ENCODE measurements around the gene DGLUCY. TPM values are rescaled to one million over a fixed set of nuclear protein-coding genes. Genes with fewer than 3 reads are reported as not detected.
A peak's percentile ranks its signal among the peaks of the same experiment; 100 is the strongest.

Gene DGLUCY
- total and polyA plus RNA-seq, 10 donors = 24.1 to 134 (median 96.7) TPM

DNA sequence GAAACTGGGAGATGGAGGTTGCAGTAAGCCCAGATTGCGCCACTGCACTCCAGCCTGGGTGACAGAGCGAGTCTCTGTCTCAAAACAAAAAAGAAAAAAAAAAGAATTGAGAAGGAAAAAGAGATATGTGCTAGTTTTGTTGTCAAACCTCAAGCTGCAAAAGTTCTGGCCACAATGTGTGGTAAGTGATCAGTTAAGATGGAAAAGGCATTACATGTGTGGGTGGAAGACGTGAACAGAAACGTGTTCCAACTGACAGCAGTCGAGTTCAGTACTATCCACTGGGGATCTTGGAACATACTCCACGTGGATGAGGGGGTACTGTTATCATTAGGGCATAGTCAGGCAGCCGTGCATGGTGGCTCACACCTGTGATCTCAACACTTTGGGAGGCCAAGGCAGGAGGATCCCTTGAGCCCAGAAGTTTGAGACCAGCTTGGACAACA is 113.3 kb downstream of the DGLUCY start:
- no peak for DNase-seq
- Histone ChIP-seq H3K4me3 (no peak overlapping the region), H3K27ac (peak overlapping the region in 7 of 8 donors; percentile 23 to 90 (median 79)), H3K4me1 (peaks cover 34 to 80% (median 68%) of the 10 kb centered on the region in 6 donors), H3K27me3 (replicated peaks in 1 of 7) (no peaks in the 10 kb centered on the region), H3K36me3 (peaks cover 0 to 86% (median 12%) of the 10 kb centered on the region in 6 donors), H3K9me3 (peaks cover 0 to 7% (median 0%) of the 10 kb centered on the region in 8 donors)
- TF ChIP-seq, protein P1, sequence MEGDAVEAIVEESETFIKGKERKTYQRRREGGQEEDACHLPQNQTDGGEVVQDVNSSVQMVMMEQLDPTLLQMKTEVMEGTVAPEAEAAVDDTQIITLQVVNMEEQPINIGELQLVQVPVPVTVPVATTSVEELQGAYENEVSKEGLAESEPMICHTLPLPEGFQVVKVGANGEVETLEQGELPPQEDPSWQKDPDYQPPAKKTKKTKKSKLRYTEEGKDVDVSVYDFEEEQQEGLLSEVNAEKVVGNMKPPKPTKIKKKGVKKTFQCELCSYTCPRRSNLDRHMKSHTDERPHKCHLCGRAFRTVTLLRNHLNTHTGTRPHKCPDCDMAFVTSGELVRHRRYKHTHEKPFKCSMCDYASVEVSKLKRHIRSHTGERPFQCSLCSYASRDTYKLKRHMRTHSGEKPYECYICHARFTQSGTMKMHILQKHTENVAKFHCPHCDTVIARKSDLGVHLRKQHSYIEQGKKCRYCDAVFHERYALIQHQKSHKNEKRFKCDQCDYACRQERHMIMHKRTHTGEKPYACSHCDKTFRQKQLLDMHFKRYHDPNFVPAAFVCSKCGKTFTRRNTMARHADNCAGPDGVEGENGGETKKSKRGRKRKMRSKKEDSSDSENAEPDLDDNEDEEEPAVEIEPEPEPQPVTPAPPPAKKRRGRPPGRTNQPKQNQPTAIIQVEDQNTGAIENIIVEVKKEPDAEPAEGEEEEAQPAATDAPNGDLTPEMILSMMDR (IDR thresholded peaks at IDR 0.05 in 8 of 11, conservative IDR thresholded peaks at IDR 0.05 in 3 of 11) = no peak
- no peak for TF ChIP-seq POLR2AphosphoS5 (IDR thresholded peaks at IDR 0.05)
- no peak for TF ChIP-seq POLR2A (IDR thresholded peaks at IDR 0.05)
- 63 to 78% (median 76%) methylated on average over 7 of the region's 7 CpGs for WGBS, 5 donors
- intact Hi-C loops (cut with DNase I; ENCODE audit: low total_unique reads) = no loop called here

DNA sequence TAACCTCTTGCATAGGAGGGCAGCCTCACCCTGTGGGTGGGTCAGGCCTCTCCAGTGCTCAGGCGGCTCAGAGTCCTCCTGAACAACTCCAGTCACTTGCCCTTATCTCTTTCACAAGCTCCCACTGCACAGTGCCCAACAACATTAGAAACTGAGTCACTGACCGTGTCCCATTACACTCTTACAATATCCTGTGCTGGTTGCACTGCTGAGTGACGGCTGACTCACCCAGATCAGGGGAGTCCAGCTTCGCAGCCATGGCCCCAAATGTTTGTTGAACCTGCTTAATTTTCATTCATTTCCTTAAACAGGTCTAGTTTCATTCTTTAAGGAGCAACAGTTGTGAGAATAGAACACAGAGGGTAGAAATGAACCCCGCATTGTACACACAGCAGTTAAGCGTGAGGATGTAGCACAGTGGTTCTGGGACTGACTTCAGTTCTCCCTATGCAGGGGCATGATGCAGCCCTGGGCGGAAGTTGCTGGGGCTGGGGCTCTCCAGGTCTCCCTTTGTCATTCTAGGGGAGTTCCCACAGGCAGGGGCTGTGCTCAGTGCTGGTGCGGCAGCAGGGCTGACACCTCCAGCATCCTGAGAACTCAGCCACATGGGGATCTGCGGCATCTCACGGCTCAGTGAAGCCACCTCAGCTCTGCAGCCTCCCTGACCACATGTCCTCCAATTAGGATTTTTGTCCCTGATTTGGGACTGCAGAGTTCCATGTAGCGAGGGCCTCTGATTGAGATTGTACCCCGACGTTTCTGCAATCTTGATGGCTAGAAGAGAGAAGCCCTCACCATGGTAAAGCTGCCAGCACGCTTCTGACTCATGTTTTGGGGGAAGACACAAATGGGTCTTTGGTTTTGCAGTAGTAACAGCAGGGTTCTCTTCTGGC is 114.5 kb downstream of the DGLUCY start:
- Histone ChIP-seq H3K27ac (peak overlapping the region in 6 of 8 donors; percentile 62 to 90 (median 82)), H3K9me3 (peaks cover 0 to 7% (median 0%) of the 10 kb centered on the region in 8 donors), H3K27me3 (replicated peaks in 1 of 7) (no peaks in the 10 kb centered on the region), H3K4me3 (no peak overlapping the region), H3K4me1 (peaks cover 35 to 90% (median 77%) of the 10 kb centered on the region in 6 donors), H3K36me3 (peaks cover 0 to 77% (median 12%) of the 10 kb centered on the region in 6 donors)
- intact Hi-C loops (cut with DNase I; ENCODE audit: low total_unique reads) = no loop called here
- WGBS, 5 donors = 65 to 76% (median 66%) methylated on average over 7 to 14 of the region's 14 CpGs
- TF ChIP-seq POLR2A (IDR thresholded peaks at IDR 0.05) (no peak), POLR2AphosphoS5 (IDR thresholded peaks at IDR 0.05) (peak; percentile 17 to 56 (median 37))
- TF ChIP-seq, protein P1 (IDR thresholded peaks at IDR 0.05 in 8 of 11, conservative IDR thresholded peaks at IDR 0.05 in 3 of 11) = no peak
- peak; percentile 84 for DNase-seq

DNA sequence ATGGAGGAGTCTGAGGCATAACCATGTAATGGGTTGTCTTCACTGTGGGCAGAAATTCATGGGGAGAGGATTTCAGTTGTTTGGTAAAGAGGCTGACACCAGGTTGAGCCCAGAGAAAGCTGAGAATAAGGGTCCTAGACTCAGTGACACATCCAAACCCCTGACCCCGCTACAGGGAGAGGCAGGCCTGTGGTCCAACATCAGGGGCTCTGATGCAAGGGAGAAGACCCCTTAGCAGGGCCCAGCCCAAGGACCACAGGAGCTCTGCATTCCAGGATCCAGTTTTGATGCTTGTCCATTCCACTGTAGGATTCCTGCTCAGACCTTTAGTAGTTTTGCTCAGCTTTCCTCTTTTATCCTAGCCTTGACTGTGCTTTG is 115.1 kb downstream of the DGLUCY start:
- Histone ChIP-seq H3K9me3 (peaks cover 0 to 7% (median 0%) of the 10 kb centered on the region in 8 donors), H3K27me3 (replicated peaks in 1 of 7) (no peaks in the 10 kb centered on the region), H3K27ac (peak overlapping the region in 5 of 8 donors; percentile 76 to 90 (median 84)), H3K4me3 (peak overlapping the region in 1 of 8 donors; percentile 38), H3K4me1 (peaks cover 35 to 96% (median 77%) of the 10 kb centered on the region in 6 donors), H3K36me3 (peaks cover 0 to 76% (median 12%) of the 10 kb centered on the region in 6 donors)
- intact Hi-C loops (cut with DNase I; ENCODE audit: low total_unique reads) = no loop called here
- no peak for DNase-seq
- TF ChIP-seq POLR2AphosphoS5 (IDR thresholded peaks at IDR 0.05) (no peak), POLR2A (IDR thresholded peaks at IDR 0.05) (no peak)
- TF ChIP-seq, protein P1 (IDR thresholded peaks at IDR 0.05 in 8 of 11, conservative IDR thresholded peaks at IDR 0.05 in 3 of 11) = no peak
- 78 to 100% (median 90%) methylated on average over 1 of the region's 1 CpG for WGBS, 5 donors

DNA sequence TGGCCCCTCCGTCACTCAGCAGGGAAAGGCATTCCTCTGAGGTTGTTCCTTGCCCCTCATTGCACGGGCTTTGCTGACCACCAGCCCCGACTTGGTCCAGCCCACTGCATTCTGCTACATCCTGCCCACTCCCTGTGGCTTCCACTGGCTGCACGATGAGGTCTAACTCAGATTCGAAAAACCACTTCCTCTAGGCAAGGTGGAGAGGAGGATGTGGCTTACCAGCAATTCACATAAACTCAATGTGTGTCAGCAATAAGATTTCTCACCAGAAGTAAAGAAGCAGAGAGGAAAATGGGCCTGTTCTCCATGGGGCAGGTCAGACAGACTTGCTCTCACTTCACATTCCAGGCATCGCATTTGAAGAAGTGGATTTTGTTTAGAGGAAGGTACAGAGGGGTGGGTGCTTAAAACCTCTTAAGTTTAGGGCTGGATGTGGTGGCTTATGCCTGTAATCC is 115.9 kb downstream of the DGLUCY start:
- Histone ChIP-seq H3K36me3 (peaks cover 0 to 76% (median 7%) of the 10 kb centered on the region in 6 donors), H3K4me1 (peaks cover 35 to 100% (median 76%) of the 10 kb centered on the region in 6 donors), H3K27ac (peak overlapping the region; percentile 15 to 90 (median 78)), H3K27me3 (replicated peaks in 1 of 7) (no peaks in the 10 kb centered on the region), H3K4me3 (peak overlapping the region in 1 of 8 donors; percentile 38), H3K9me3 (peaks cover 0 to 7% (median 0%) of the 10 kb centered on the region in 8 donors)
- peak; percentile 85 for DNase-seq
- TF ChIP-seq POLR2AphosphoS5 (IDR thresholded peaks at IDR 0.05) (peak; percentile 20 to 89 (median 67)), POLR2A (IDR thresholded peaks at IDR 0.05) (no peak)
- intact Hi-C loops (cut with DNase I; ENCODE audit: low total_unique reads) = no loop called here
- 7 to 25% (median 20%) methylated on average over 6 of the region's 6 CpGs for WGBS, 5 donors

All from spleen (tissue), 11 donors.